Neutrophil (primary cell): ENCODE results near the gene TEKT2.
A peak's percentile ranks its signal among the peaks of the same experiment; 100 is the strongest.

ENCODE experiments used
- H3K27ac ChIP-seq: fragments of 200-600 bp; sonication (generic); 2 replicates; pipeline ENCODE4 v1.5.1; 2016; ENCODE audit warnings: mild to moderate bottlenecking, moderate library complexity
- H3K27me3 ChIP-seq: fragments of 200-600 bp; sonication (generic); 2 replicates; pipeline ENCODE4 v1.6.0; 2016; ENCODE audit warnings: mild to moderate bottlenecking
- H3K36me3 ChIP-seq: fragments of 200-600 bp; sonication (generic); 2 replicates; pipeline ENCODE4 v1.5.1; 2017
- H3K4me1 ChIP-seq, 2 experiments: fragments of 200-600 bp in 1 of 2; sonication (generic) in 1 of 2; 1 replicate in 1 of 2; 2 replicates in 1 of 2; pipeline versions ENCODE4 v1.5.1 to v1.6.1; 2013 to 2016; ENCODE audit warnings: low read depth in 1 of 2, low read length in 1 of 2, mild to moderate bottlenecking in 1 of 2, moderate library complexity in 1 of 2; ENCODE audit not compliant: control insufficient read depth in 1 of 2, insufficient read depth in 1 of 2
- H3K4me3 ChIP-seq, 2 experiments: fragments of 200-600 bp in 1 of 2; sonication (generic) in 1 of 2; 1 replicate in 1 of 2; 2 replicates in 1 of 2; pipeline ENCODE4 v1.5.1; 2013 to 2016; ENCODE audit warnings: low read depth in 1 of 2, low read length in 1 of 2, mild to moderate bottlenecking in 1 of 2, moderate library complexity in 1 of 2
- H3K9me3 ChIP-seq: fragments of 200-600 bp; sonication (generic); 2 replicates; pipeline ENCODE4 v1.5.1; 2016
- CTCF ChIP-seq: fragments of 200-600 bp; sonication (generic); IDR thresholded peaks from 2 replicates; pipeline ENCODE4 v1.5.1; 2016; ENCODE audit warnings: antibody characterized with exemption

The TEKT2 gene

GRCh38 chr1:36133484-36133883 lies 49.6 kb downstream of the TEKT2 start:
- H3K4me3 ChIP-seq: no peak overlapping the region
- no peak overlapping the region for H3K27ac ChIP-seq
- peaks cover 8% of the 10 kb centered on the region in 2 experiments for H3K4me1 ChIP-seq
- no peaks in the 10 kb centered on the region for H3K9me3 ChIP-seq
- TF ChIP-seq CTCF: no peak
- H3K27me3 ChIP-seq: no peaks in the 10 kb centered on the region
- peaks cover 26% of the 10 kb centered on the region for H3K36me3 ChIP-seq

DNA sequence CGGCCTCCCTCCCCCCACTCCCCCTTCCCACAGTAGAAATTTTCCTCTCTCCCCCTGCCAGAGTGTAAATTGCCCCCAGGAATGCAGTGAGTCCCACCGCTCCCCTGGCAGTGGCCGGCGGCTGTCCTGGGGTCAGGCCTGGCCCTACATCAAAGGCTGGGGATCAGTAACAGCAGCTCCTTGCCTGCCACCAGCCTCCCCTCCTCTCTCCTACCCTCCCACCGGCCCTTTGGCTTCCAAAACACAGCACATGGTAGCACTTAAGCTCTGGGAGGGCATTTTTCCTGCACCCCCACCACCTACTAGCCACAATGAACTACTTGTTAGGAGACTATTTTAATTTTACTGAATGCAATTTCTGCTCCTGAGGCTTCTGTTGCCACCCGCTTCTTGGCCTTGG lies 50.1 kb downstream of the TEKT2 start:
- peaks cover 30% of the 10 kb centered on the region for H3K36me3 ChIP-seq
- TF ChIP-seq CTCF: no peak
- H3K27me3 ChIP-seq: no peaks in the 10 kb centered on the region
- H3K4me3 ChIP-seq: no peak overlapping the region
- H3K4me1 ChIP-seq: peaks cover 8% of the 10 kb centered on the region in 2 experiments
- H3K9me3 ChIP-seq: no peaks in the 10 kb centered on the region
- H3K27ac ChIP-seq: no peak overlapping the region

- Histone ChIP-seq H3K36me3 (peaks cover 36% of the 10 kb centered on the region), H3K4me1 (peaks cover 8% of the 10 kb centered on the region in 2 experiments), H3K27ac (no peak overlapping the region), H3K27me3 (no peaks in the 10 kb centered on the region), H3K9me3 (no peaks in the 10 kb centered on the region), H3K4me3 (no peak overlapping the region)
- TF ChIP-seq CTCF: peak; percentile 47
Measured at GRCh38 chr1:36134505-36135329, 50.8 kb downstream of the TEKT2 start.

GRCh38 chr1:36135330-36135667 lies 51.4 kb downstream of the TEKT2 start:
- Histone ChIP-seq H3K9me3 (no peaks in the 10 kb centered on the region), H3K4me3 (no peak overlapping the region), H3K36me3 (peaks cover 42% of the 10 kb centered on the region), H3K27ac (no peak overlapping the region), H3K4me1 (peaks cover 10 to 11% of the 10 kb centered on the region in 2 experiments), H3K27me3 (no peaks in the 10 kb centered on the region)
- no peak for TF ChIP-seq CTCF

DNA sequence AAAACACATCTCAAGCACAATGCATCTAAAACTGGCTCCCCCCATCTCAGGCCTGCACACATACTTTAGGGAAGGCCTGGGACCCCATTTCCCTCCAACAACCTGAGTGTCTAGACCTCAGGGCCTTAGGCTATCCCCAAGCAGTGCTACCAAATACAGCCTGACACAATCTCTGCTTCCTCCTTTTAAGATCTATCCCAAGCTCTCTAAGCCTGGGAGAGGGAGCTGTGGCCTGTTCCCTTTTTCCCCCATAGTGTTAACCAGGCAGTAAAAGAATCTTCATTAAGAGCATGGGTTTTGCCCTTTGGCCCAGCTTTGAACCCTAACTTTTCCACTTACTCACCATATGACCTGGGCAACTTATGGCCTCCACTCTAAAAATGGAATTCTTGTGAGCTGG lies 51.9 kb downstream of the TEKT2 start:
- H3K9me3 ChIP-seq: no peaks in the 10 kb centered on the region
- no peaks in the 10 kb centered on the region for H3K27me3 ChIP-seq
- no peak overlapping the region for H3K4me3 ChIP-seq
- no peak for TF ChIP-seq CTCF
- peaks cover 43% of the 10 kb centered on the region for H3K36me3 ChIP-seq
- H3K4me1 ChIP-seq: peaks cover 14 to 16% of the 10 kb centered on the region in 2 experiments
- H3K27ac ChIP-seq: no peak overlapping the region
